B cell (primary cell): Measurements from ENCODE around the gene PWWP3B.

ENCODE experiments used
- EZH2 ChIP-seq: IDR thresholded peaks from 2 replicates; pipeline ENCODE4 v1.6.1; 2012; ENCODE audit warnings: borderline replicate concordance, low read depth, mild to moderate bottlenecking, moderate library complexity, low read length; ENCODE audit not compliant: insufficient read depth, poor library complexity, severe bottlenecking
- TF ChIP-seq, protein P1 (sequence below): fragments of 200-600 bp; IDR thresholded peaks from one replicate; pipeline ENCODE4 v1.8.0; 2022; ENCODE audit warnings: antibody characterized with exemption, mild to moderate bottlenecking

DNA sequence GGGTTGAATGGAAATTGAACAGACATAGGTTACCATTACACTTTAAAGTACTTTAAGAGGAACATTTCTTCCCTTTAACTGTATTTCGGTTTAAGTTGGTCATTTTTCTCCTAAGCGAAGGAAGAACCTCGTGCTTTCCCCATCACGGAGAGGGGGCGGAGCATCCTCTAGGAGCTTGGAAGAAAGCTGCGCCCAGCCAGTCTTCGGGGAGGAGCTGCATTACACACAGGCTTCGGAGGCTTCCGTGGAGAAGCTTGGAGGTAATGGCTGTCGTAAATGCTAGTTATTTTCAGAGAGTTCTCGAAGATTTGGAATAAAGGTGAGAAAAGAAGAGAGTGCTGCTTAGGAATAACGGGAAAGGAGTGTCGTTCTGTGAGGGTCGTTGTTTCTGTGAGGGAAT lies at the start of gene PWWP3B:
- TF ChIP-seq, protein P1, sequence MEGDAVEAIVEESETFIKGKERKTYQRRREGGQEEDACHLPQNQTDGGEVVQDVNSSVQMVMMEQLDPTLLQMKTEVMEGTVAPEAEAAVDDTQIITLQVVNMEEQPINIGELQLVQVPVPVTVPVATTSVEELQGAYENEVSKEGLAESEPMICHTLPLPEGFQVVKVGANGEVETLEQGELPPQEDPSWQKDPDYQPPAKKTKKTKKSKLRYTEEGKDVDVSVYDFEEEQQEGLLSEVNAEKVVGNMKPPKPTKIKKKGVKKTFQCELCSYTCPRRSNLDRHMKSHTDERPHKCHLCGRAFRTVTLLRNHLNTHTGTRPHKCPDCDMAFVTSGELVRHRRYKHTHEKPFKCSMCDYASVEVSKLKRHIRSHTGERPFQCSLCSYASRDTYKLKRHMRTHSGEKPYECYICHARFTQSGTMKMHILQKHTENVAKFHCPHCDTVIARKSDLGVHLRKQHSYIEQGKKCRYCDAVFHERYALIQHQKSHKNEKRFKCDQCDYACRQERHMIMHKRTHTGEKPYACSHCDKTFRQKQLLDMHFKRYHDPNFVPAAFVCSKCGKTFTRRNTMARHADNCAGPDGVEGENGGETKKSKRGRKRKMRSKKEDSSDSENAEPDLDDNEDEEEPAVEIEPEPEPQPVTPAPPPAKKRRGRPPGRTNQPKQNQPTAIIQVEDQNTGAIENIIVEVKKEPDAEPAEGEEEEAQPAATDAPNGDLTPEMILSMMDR = no peak
- TF ChIP-seq EZH2 = no peak
